Testis (tissue), 2 donors: ENCODE measurements around the gene MATCAP1.

Experiments
- POLR2A ChIP-seq: fragments of 450-650 bp; IDR thresholded peaks from one replicate; pipeline ENCODE4 v1.6.1; 2017; ENCODE audit warnings: antibody characterized with exemption, mild to moderate bottlenecking, moderate library complexity
- TF ChIP-seq, protein P1 (sequence below), 3 experiments: fragments of 450-650 bp in 2 of 3; fragments of 200-600 bp in 1 of 3; sonication (generic) in 1 of 3; IDR thresholded peaks; one replicate each; pipeline ENCODE4 v1.5.1; 2016 to 2019; ENCODE audit warnings: antibody characterized with exemption in 3 of 3, mild to moderate bottlenecking in 2 of 3, moderate library complexity in 1 of 3

GRCh38 chr16:67147437-67148140, 36.2 kb downstream of the MATCAP1 start:
- TF ChIP-seq, protein P1, sequence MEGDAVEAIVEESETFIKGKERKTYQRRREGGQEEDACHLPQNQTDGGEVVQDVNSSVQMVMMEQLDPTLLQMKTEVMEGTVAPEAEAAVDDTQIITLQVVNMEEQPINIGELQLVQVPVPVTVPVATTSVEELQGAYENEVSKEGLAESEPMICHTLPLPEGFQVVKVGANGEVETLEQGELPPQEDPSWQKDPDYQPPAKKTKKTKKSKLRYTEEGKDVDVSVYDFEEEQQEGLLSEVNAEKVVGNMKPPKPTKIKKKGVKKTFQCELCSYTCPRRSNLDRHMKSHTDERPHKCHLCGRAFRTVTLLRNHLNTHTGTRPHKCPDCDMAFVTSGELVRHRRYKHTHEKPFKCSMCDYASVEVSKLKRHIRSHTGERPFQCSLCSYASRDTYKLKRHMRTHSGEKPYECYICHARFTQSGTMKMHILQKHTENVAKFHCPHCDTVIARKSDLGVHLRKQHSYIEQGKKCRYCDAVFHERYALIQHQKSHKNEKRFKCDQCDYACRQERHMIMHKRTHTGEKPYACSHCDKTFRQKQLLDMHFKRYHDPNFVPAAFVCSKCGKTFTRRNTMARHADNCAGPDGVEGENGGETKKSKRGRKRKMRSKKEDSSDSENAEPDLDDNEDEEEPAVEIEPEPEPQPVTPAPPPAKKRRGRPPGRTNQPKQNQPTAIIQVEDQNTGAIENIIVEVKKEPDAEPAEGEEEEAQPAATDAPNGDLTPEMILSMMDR (IDR thresholded peaks at IDR 0.05) = no peak
- TF ChIP-seq POLR2A = no peak
